Measurements from ENCODE around the gene RFWD3.

DNA sequence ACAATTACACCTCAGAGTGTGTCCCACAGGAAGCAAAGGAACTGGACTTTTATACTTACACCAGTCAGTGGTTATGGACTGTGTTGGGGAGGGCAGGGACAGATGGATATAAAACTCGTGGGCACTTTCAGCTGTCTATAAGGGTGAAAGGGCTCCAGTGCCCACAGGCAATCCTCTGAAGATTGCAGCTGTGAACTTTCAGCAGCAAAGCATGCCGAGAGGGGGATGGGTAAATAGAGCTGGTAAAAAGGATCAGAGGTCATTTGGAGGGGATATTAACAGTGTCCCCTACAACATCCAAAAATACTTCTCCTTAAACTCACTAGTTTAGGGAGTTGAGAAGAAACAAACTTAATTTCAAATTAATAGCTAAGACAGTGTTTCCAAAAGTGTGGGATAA is 13.3 kb upstream of the RFWD3 start:
- TF ChIP-seq, protein P1, sequence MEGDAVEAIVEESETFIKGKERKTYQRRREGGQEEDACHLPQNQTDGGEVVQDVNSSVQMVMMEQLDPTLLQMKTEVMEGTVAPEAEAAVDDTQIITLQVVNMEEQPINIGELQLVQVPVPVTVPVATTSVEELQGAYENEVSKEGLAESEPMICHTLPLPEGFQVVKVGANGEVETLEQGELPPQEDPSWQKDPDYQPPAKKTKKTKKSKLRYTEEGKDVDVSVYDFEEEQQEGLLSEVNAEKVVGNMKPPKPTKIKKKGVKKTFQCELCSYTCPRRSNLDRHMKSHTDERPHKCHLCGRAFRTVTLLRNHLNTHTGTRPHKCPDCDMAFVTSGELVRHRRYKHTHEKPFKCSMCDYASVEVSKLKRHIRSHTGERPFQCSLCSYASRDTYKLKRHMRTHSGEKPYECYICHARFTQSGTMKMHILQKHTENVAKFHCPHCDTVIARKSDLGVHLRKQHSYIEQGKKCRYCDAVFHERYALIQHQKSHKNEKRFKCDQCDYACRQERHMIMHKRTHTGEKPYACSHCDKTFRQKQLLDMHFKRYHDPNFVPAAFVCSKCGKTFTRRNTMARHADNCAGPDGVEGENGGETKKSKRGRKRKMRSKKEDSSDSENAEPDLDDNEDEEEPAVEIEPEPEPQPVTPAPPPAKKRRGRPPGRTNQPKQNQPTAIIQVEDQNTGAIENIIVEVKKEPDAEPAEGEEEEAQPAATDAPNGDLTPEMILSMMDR (IDR thresholded peaks at IDR 0.05; ENCODE audit: low read length) = no peak
- no peak for TF ChIP-seq EZH2phosphoT487 (IDR thresholded peaks at IDR 0.05; ENCODE audit: low read length)
- TF ChIP-seq EZH2 (optimal IDR thresholded peaks at IDR 0.05; ENCODE audit: low read depth, low read length) = no peak
